ENCODE results near the gene SSTR3.

The SSTR3 gene

GRCh38 chr22:37177755-37178154 is 34.5 kb downstream of the SSTR3 start:
- H3K4ac ChIP-seq (ENCODE audit: low read length), result no peak overlapping the region
- H2AFZ ChIP-seq (ENCODE audit: low read length), result no peak overlapping the region
- no peaks in the 10 kb centered on the region for H3K9me3 ChIP-seq (replicated peaks in 1 of 2; ENCODE audit: control insufficient read depth in 2 of 2, insufficient read depth in 1 of 2, low read depth in 1 of 2, low read length in 2 of 2)
- H3K4me1 ChIP-seq (ENCODE audit: control insufficient read depth in 2 of 2, insufficient read depth in 1 of 2, low read depth in 1 of 2, low read length in 2 of 2), result peaks cover 12 to 13% of the 10 kb centered on the region in 2 donors
- DNase-seq (ENCODE audit: low spot score), result no peak
- no peak overlapping the region for H2BK120ac ChIP-seq (ENCODE audit: low read depth, low read length)
- no peak overlapping the region for H4K8ac ChIP-seq (ENCODE audit: low read depth, low read length)
- no peak overlapping the region for H2BK15ac ChIP-seq (ENCODE audit: low read length)
- no peak overlapping the region for H3K23ac ChIP-seq (ENCODE audit: low read depth, low read length, poor library complexity)
- no peak overlapping the region for H3K14ac ChIP-seq (ENCODE audit: low read length)
- no peaks in the 10 kb centered on the region for H3K79me1 ChIP-seq (ENCODE audit: low read depth, low read length)
- H3K27ac ChIP-seq (replicated peaks; ENCODE audit: low read length), result no peak overlapping the region
- no peak overlapping the region for H3K4me2 ChIP-seq (ENCODE audit: insufficient read depth, low read length, poor library complexity, severe bottlenecking)
- H3K27me3 ChIP-seq (ENCODE audit: control insufficient read depth in 3 of 3, insufficient read depth in 3 of 3, low read depth in 1 of 3, low read length in 3 of 3), result no peaks in the 10 kb centered on the region
- no peak overlapping the region for H2BK12ac ChIP-seq (ENCODE audit: low read length)
- peaks cover 0 to 32% of the 10 kb centered on the region in 2 donors for H3K36me3 ChIP-seq (replicated peaks in 1 of 2; ENCODE audit: control insufficient read depth in 2 of 2, insufficient read depth in 2 of 2, low read length in 2 of 2)
- no peak overlapping the region for H4K91ac ChIP-seq (ENCODE audit: low read depth, low read length, poor library complexity)
- no peak overlapping the region for H2BK5ac ChIP-seq (ENCODE audit: low read length)
- no CpG with 5 or more reads among the region's 3 CpGs for WGBS, 2 donors (ENCODE audit: extremely low coverage in 2 of 2, insufficient read length in 2 of 2, insufficient replicate concordance in 1 of 2)
- H3K18ac ChIP-seq (ENCODE audit: low read length), result no peak overlapping the region
- H2AK5ac ChIP-seq (ENCODE audit: low read depth, low read length), result no peak overlapping the region
- no peak overlapping the region for H3K9ac ChIP-seq (ENCODE audit: low read depth, low read length, poor library complexity)
- H3K4me3 ChIP-seq (ENCODE audit: low read length in 2 of 2), result no peak overlapping the region

- Histone ChIP-seq H2AK5ac (ENCODE audit: low read depth, low read length) (no peak overlapping the region), H2BK12ac (ENCODE audit: low read length) (no peak overlapping the region), H3K18ac (ENCODE audit: low read length) (no peak overlapping the region), H3K4me1 (ENCODE audit: control insufficient read depth in 2 of 2, insufficient read depth in 1 of 2, low read depth in 1 of 2, low read length in 2 of 2) (peaks cover 12 to 13% of the 10 kb centered on the region in 2 donors), H2AFZ (ENCODE audit: low read length) (no peak overlapping the region), H3K9me3 (replicated peaks in 1 of 2; ENCODE audit: control insufficient read depth in 2 of 2, insufficient read depth in 1 of 2, low read depth in 1 of 2, low read length in 2 of 2) (no peaks in the 10 kb centered on the region), H3K36me3 (replicated peaks in 1 of 2; ENCODE audit: control insufficient read depth in 2 of 2, insufficient read depth in 2 of 2, low read length in 2 of 2) (peaks cover 0 to 27% of the 10 kb centered on the region in 2 donors), H3K4me2 (ENCODE audit: insufficient read depth, low read length, poor library complexity, severe bottlenecking) (no peak overlapping the region), H3K27me3 (ENCODE audit: control insufficient read depth in 3 of 3, insufficient read depth in 3 of 3, low read depth in 1 of 3, low read length in 3 of 3) (no peaks in the 10 kb centered on the region), H3K14ac (ENCODE audit: low read length) (no peak overlapping the region), H2BK5ac (ENCODE audit: low read length) (no peak overlapping the region), H3K79me1 (ENCODE audit: low read depth, low read length) (no peaks in the 10 kb centered on the region), H3K23ac (ENCODE audit: low read depth, low read length, poor library complexity) (no peak overlapping the region), H4K91ac (ENCODE audit: low read depth, low read length, poor library complexity) (no peak overlapping the region), H2BK120ac (ENCODE audit: low read depth, low read length) (no peak overlapping the region), H3K27ac (replicated peaks; ENCODE audit: low read length) (no peak overlapping the region), H4K8ac (ENCODE audit: low read depth, low read length) (no peak overlapping the region), H2BK15ac (ENCODE audit: low read length) (no peak overlapping the region), H3K4me3 (ENCODE audit: low read length in 2 of 2) (no peak overlapping the region), H3K9ac (ENCODE audit: low read depth, low read length, poor library complexity) (no peak overlapping the region), H3K4ac (ENCODE audit: low read length) (no peak overlapping the region)
- no CpG with 5 or more reads among the region's 5 CpGs for WGBS, 2 donors (ENCODE audit: extremely low coverage in 2 of 2, insufficient read length in 2 of 2, insufficient replicate concordance in 1 of 2)
- DNase-seq (ENCODE audit: low spot score), result no peak
These were observed 35.1 kb downstream of the SSTR3 start for GRCh38 chr22:37177221-37177620.

GRCh38 chr22:37176464-37177061 is 35.7 kb downstream of the SSTR3 start:
- Histone ChIP-seq H2BK120ac (ENCODE audit: low read depth, low read length) (no peak overlapping the region), H3K36me3 (replicated peaks in 1 of 2; ENCODE audit: control insufficient read depth in 2 of 2, insufficient read depth in 2 of 2, low read length in 2 of 2) (peaks cover 0 to 20% of the 10 kb centered on the region in 2 donors), H2BK15ac (ENCODE audit: low read length) (no peak overlapping the region), H2AFZ (ENCODE audit: low read length) (no peak overlapping the region), H3K9me3 (replicated peaks in 1 of 2; ENCODE audit: control insufficient read depth in 2 of 2, insufficient read depth in 1 of 2, low read depth in 1 of 2, low read length in 2 of 2) (no peaks in the 10 kb centered on the region), H4K91ac (ENCODE audit: low read depth, low read length, poor library complexity) (no peak overlapping the region), H3K4ac (ENCODE audit: low read length) (no peak overlapping the region), H3K79me1 (ENCODE audit: low read depth, low read length) (no peaks in the 10 kb centered on the region), H2BK12ac (ENCODE audit: low read length) (no peak overlapping the region), H4K8ac (ENCODE audit: low read depth, low read length) (no peak overlapping the region), H3K23ac (ENCODE audit: low read depth, low read length, poor library complexity) (no peak overlapping the region), H2AK5ac (ENCODE audit: low read depth, low read length) (no peak overlapping the region), H3K4me1 (ENCODE audit: control insufficient read depth in 2 of 2, insufficient read depth in 1 of 2, low read depth in 1 of 2, low read length in 2 of 2) (peaks cover 12 to 13% of the 10 kb centered on the region in 2 donors), H3K27ac (replicated peaks; ENCODE audit: low read length) (no peak overlapping the region), H3K4me2 (ENCODE audit: insufficient read depth, low read length, poor library complexity, severe bottlenecking) (no peak overlapping the region), H2BK5ac (ENCODE audit: low read length) (no peak overlapping the region), H3K4me3 (ENCODE audit: low read length in 2 of 2) (no peak overlapping the region), H3K27me3 (ENCODE audit: control insufficient read depth in 3 of 3, insufficient read depth in 3 of 3, low read depth in 1 of 3, low read length in 3 of 3) (no peaks in the 10 kb centered on the region), H3K14ac (ENCODE audit: low read length) (peak overlapping the region; percentile 66), H3K18ac (ENCODE audit: low read length) (peak overlapping the region; percentile 77), H3K9ac (ENCODE audit: low read depth, low read length, poor library complexity) (no peak overlapping the region)
- no CpG with 5 or more reads among the region's 23 CpGs for WGBS, 2 donors (ENCODE audit: extremely low coverage in 2 of 2, insufficient read length in 2 of 2, insufficient replicate concordance in 1 of 2)
- no peak for DNase-seq (ENCODE audit: low spot score)

- H3K9me3 ChIP-seq (replicated peaks in 1 of 2; ENCODE audit: control insufficient read depth in 2 of 2, insufficient read depth in 1 of 2, low read depth in 1 of 2, low read length in 2 of 2), result no peaks in the 10 kb centered on the region
- H3K4me3 ChIP-seq (ENCODE audit: low read length in 2 of 2), result no peak overlapping the region
- H3K9ac ChIP-seq (ENCODE audit: low read depth, low read length, poor library complexity), result no peak overlapping the region
- H3K79me1 ChIP-seq (ENCODE audit: low read depth, low read length), result no peaks in the 10 kb centered on the region
- no peak overlapping the region for H3K23ac ChIP-seq (ENCODE audit: low read depth, low read length, poor library complexity)
- H2BK12ac ChIP-seq (ENCODE audit: low read length), result no peak overlapping the region
- no peak overlapping the region for H3K4ac ChIP-seq (ENCODE audit: low read length)
- peak overlapping the region; percentile 52 for H2BK15ac ChIP-seq (ENCODE audit: low read length)
- H3K27me3 ChIP-seq (ENCODE audit: control insufficient read depth in 3 of 3, insufficient read depth in 3 of 3, low read depth in 1 of 3, low read length in 3 of 3), result no peaks in the 10 kb centered on the region
- peaks cover 0 to 11% of the 10 kb centered on the region in 2 donors for H3K36me3 ChIP-seq (replicated peaks in 1 of 2; ENCODE audit: control insufficient read depth in 2 of 2, insufficient read depth in 2 of 2, low read length in 2 of 2)
- no peak overlapping the region for H2AFZ ChIP-seq (ENCODE audit: low read length)
- H3K14ac ChIP-seq (ENCODE audit: low read length), result peak overlapping the region; percentile 15
- peak overlapping the region; percentile 23 for H3K18ac ChIP-seq (ENCODE audit: low read length)
- WGBS, 2 donors (ENCODE audit: extremely low coverage in 2 of 2, insufficient read length in 2 of 2, insufficient replicate concordance in 1 of 2), result no CpG with 5 or more reads among the region's 18 CpGs
- H3K4me2 ChIP-seq (ENCODE audit: insufficient read depth, low read length, poor library complexity, severe bottlenecking), result no peak overlapping the region
- H4K8ac ChIP-seq (ENCODE audit: low read depth, low read length), result no peak overlapping the region
- H2BK120ac ChIP-seq (ENCODE audit: low read depth, low read length), result no peak overlapping the region
- peak overlapping the region; percentile 9 for H2AK5ac ChIP-seq (ENCODE audit: low read depth, low read length)
- no peak for DNase-seq (ENCODE audit: low spot score)
- no peak overlapping the region for H3K27ac ChIP-seq (replicated peaks; ENCODE audit: low read length)
- no peak overlapping the region for H4K91ac ChIP-seq (ENCODE audit: low read depth, low read length, poor library complexity)
- H2BK5ac ChIP-seq (ENCODE audit: low read length), result no peak overlapping the region
- peaks cover 12 to 13% of the 10 kb centered on the region in 2 donors for H3K4me1 ChIP-seq (ENCODE audit: control insufficient read depth in 2 of 2, insufficient read depth in 1 of 2, low read depth in 1 of 2, low read length in 2 of 2)
These were observed 36.6 kb downstream of the SSTR3 start for GRCh38 chr22:37175414-37176281.

Measured in neuronal stem cell (in vitro differentiated cells).